ENCODE measurements around the gene FLRT2. TPM values are rescaled to one million over a fixed set of nuclear protein-coding genes. Genes with fewer than 3 reads are reported as not detected.

FLRT2 gene
- total RNA-seq, 2 donors from 2014 or later, result 6.8 to 59.1 TPM

DNA sequence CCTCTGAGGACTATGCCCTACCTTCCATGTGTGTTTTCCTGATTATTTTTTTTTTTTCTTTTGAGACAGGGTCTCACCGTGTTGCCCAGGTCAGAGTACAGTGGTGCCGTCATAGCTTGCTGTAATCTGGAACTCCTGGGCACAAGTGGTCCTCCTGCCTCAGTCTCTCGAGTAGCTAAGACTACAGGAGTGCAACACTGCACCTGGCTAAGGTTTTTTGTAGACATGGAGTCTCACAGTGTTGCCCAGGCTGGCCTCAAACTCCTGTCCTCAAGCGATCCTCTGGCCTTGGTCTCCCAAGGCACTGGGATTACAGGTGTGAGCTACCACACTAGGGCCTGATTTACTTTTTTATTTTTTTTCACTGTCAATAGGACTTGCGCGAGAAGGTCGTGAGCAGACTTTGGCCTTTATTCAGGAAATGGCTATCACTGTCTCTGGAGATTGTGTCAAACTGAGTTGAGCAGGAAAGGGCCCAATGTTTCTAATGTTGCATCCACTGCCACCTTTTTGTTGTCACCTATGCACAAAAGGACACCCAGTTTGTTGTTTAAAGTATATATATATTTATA lies 47.7 kb downstream of the FLRT2 start:
- no peaks in the 10 kb centered on the region for H3K4me1 ChIP-seq (replicated peaks)
- no peaks in the 10 kb centered on the region for H3K36me3 ChIP-seq
- H3K4me3 ChIP-seq, result no peak overlapping the region
- TF ChIP-seq, protein P1, sequence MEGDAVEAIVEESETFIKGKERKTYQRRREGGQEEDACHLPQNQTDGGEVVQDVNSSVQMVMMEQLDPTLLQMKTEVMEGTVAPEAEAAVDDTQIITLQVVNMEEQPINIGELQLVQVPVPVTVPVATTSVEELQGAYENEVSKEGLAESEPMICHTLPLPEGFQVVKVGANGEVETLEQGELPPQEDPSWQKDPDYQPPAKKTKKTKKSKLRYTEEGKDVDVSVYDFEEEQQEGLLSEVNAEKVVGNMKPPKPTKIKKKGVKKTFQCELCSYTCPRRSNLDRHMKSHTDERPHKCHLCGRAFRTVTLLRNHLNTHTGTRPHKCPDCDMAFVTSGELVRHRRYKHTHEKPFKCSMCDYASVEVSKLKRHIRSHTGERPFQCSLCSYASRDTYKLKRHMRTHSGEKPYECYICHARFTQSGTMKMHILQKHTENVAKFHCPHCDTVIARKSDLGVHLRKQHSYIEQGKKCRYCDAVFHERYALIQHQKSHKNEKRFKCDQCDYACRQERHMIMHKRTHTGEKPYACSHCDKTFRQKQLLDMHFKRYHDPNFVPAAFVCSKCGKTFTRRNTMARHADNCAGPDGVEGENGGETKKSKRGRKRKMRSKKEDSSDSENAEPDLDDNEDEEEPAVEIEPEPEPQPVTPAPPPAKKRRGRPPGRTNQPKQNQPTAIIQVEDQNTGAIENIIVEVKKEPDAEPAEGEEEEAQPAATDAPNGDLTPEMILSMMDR (IDR thresholded peaks at IDR 0.05), result no peak
- TF ChIP-seq POLR2AphosphoS5 (IDR thresholded peaks at IDR 0.05) (no peak), POLR2A (IDR thresholded peaks at IDR 0.05) (no peak)
- intact Hi-C loops (cut with DNase I), result no loop called here
- no peak overlapping the region for H3K27ac ChIP-seq
- 88% methylated on average over 7 of the region's 7 CpGs for WGBS
- H3K27me3 ChIP-seq (replicated peaks; ENCODE audit: insufficient read depth), result no peaks in the 10 kb centered on the region
- no peak for DNase-seq (ENCODE audit: low spot score)
- H3K9me3 ChIP-seq, result no peaks in the 10 kb centered on the region

DNA sequence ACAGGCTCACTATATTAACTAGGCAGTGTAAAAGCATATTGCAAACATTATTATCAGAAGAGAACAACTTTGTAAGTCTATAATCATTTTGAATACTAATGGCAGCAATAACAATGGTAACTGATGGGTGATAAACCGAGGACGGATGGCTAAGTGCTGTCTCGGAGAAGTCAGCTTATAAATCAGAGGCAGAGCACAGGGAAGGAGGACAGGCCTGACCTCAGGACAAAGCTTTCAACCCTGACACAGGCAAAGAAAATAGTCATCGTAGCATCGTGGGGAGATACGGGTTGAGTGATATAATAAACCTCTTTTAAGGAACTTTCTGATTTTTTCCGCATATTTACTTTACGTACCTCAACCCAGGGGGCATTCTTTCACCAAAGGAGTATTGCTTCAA lies 48.4 kb downstream of the FLRT2 start:
- H3K4me3 ChIP-seq, result no peak overlapping the region
- intact Hi-C loops (cut with DNase I), result no loop called here
- no peaks in the 10 kb centered on the region for H3K4me1 ChIP-seq (replicated peaks)
- TF ChIP-seq POLR2A (IDR thresholded peaks at IDR 0.05), result no peak
- TF ChIP-seq, protein P1 (IDR thresholded peaks at IDR 0.05), result no peak
- TF ChIP-seq POLR2AphosphoS5 (IDR thresholded peaks at IDR 0.05), result no peak
- no peaks in the 10 kb centered on the region for H3K9me3 ChIP-seq
- WGBS, result 79% methylated on average over 8 of the region's 8 CpGs
- no peaks in the 10 kb centered on the region for H3K36me3 ChIP-seq
- H3K27me3 ChIP-seq (replicated peaks; ENCODE audit: insufficient read depth), result no peaks in the 10 kb centered on the region
- no peak overlapping the region for H3K27ac ChIP-seq
- DNase-seq (ENCODE audit: low spot score), result no peak

DNA sequence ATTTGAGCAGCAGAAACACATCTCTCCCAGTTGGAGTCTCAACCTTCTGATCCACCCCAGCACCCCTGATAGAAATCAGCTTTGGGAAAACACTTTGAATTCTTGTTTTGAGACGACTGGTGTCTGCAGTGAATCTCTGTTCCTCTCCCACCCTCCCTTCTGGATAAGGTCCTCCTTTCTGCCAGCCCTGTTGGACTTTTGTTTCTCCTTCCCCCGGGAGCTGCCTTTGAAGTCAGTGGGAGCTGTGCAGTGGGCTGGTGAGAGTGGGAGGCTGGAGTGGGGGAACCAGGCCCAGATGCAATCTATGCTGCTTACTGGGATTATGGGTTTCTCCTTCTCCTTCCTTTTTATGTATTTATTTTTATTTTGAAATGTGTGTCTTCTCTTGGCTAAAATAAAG lies 49.0 kb downstream of the FLRT2 start:
- no peaks in the 10 kb centered on the region for H3K9me3 ChIP-seq
- H3K27ac ChIP-seq, result no peak overlapping the region
- no peaks in the 10 kb centered on the region for H3K4me1 ChIP-seq (replicated peaks)
- H3K36me3 ChIP-seq, result no peaks in the 10 kb centered on the region
- 52% methylated on average over 2 of the region's 2 CpGs for WGBS
- DNase-seq (ENCODE audit: low spot score), result no peak
- no peak overlapping the region for H3K4me3 ChIP-seq
- intact Hi-C loops (cut with DNase I), result no loop called here
- no peaks in the 10 kb centered on the region for H3K27me3 ChIP-seq (replicated peaks; ENCODE audit: insufficient read depth)
- TF ChIP-seq POLR2A (IDR thresholded peaks at IDR 0.05) (no peak), POLR2AphosphoS5 (IDR thresholded peaks at IDR 0.05) (no peak)
- TF ChIP-seq, protein P1 (IDR thresholded peaks at IDR 0.05), result no peak

DNA sequence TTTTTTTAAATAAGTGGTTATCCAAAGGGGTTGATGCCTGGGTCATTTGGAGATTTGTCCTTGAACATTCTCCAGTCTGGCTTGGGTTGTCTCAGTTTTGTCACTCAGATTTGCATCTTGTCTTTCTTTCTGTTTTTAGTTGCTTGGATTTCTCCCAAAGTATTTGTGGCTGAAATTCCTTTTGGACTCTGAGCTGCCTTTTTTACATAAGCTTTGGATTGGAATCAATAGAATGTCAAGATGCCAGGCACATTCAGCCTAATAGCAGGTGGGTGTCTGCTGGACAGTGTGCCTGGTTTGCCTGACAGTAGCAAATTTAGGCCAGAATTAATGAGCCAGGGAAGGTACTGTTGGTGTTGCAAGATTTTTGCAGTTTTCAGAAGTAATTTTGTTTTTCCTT lies 50.0 kb downstream of the FLRT2 start:
- no peak overlapping the region for H3K27ac ChIP-seq
- no peak for DNase-seq (ENCODE audit: low spot score)
- no peak overlapping the region for H3K4me3 ChIP-seq
- intact Hi-C loops (cut with DNase I), result no loop called here
- H3K27me3 ChIP-seq (replicated peaks; ENCODE audit: insufficient read depth), result no peaks in the 10 kb centered on the region
- no peak for TF ChIP-seq POLR2AphosphoS5 (IDR thresholded peaks at IDR 0.05)
- no peak for TF ChIP-seq POLR2A (IDR thresholded peaks at IDR 0.05)
- TF ChIP-seq, protein P1 (IDR thresholded peaks at IDR 0.05), result no peak
- no peaks in the 10 kb centered on the region for H3K36me3 ChIP-seq
- no peaks in the 10 kb centered on the region for H3K9me3 ChIP-seq
- H3K4me1 ChIP-seq (replicated peaks), result no peaks in the 10 kb centered on the region

DNA sequence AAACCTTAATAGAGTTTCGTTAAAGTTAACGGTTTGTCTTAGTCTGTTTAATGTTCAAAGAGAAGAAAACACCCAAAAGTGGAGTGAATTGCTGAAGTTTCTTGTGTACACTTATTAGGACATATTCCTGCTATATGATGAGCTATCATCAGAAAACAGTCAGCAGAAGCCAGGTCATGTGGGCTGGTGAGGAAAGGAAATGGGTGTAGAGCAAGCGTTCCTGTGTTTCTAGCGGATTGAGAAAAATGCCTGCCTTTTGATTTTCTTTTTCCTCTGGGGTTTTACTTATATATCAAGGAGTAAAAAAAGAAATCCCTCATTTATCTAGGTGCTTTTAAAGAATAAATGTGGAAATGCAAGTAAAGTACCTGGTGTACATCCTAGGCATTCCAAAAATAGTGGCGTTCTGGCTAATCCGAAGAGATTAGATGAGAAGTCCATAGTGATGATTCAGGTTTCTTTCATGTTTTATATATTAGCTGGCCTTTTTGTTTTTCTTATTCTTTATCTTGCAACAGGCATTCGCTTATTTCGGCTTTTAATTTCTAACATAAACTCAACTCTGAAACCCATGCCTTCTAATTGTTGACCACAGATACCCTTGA lies 50.7 kb downstream of the FLRT2 start:
- Histone ChIP-seq H3K9me3 (no peaks in the 10 kb centered on the region), H3K4me3 (no peak overlapping the region), H3K36me3 (no peaks in the 10 kb centered on the region), H3K27me3 (replicated peaks; ENCODE audit: insufficient read depth) (no peaks in the 10 kb centered on the region), H3K4me1 (replicated peaks) (no peaks in the 10 kb centered on the region), H3K27ac (no peak overlapping the region)
- WGBS, result 89% methylated on average over 8 of the region's 8 CpGs
- TF ChIP-seq, protein P1 (IDR thresholded peaks at IDR 0.05), result no peak
- TF ChIP-seq POLR2A (IDR thresholded peaks at IDR 0.05) (no peak), POLR2AphosphoS5 (IDR thresholded peaks at IDR 0.05) (no peak)
- no peak for DNase-seq (ENCODE audit: low spot score)
- intact Hi-C loops (cut with DNase I), result no loop called here
